Middle frontal gyrus (tissue), 1 donor: Measurements from ENCODE around the gene DYNLT1.
"Not testable (repeated sequence)": the region's sequence is repeated elsewhere in the genome, so short reads cannot be mapped to it uniquely, and the experiment has no call there.

Experiments used
- DNase-seq: peaks from one replicate; pipeline ENCODE4 v3.0.0-alpha.2; 2015; ENCODE audit warnings: low spot score; ENCODE audit errors: extremely low spot score

DYNLT1 gene

DNA sequence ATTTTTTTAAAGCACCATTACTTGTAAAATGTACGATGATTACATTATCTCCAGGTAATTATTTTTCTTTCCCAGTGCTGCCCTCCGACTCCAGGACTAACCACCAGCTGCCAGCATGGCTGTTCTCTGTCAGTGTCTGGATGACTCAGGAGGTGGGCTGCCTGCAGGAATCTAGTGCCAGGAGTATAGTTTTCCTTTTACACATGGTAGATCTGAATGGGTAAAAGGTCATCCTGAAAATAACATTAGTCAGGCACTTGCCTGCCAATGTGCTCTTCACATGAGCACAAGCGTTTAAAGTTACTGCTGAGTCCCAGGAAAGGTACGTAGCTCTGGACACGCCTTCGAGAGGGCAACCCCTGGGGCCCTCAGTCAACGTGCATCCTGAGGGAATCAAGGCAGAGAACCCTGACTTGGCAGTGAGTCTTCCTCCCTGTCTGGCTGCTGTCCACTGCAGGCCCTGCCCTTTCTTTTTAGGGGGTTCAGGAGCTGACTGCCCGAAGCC, 2.4 kb downstream of the DYNLT1 start:
- DNase-seq = no peak

GRCh38 chr6:158640519-158640918, 4.0 kb downstream of the DYNLT1 start:
- DNase-seq = no peak

- DNase-seq = no peak
Measured at GRCh38 chr6:158639056-158639455, 5.5 kb downstream of the DYNLT1 start.

- DNase-seq = no peak
Measured at GRCh38 chr6:158638324-158638854, 6.2 kb downstream of the DYNLT1 start.

- no peak for DNase-seq
Measured at GRCh38 chr6:158636778-158637177, 7.8 kb downstream of the DYNLT1 start.

GRCh38 chr6:158635427-158636073, 9.0 kb downstream of the DYNLT1 start:
- no peak for DNase-seq

- no peak for DNase-seq
Measured at GRCh38 chr6:158634695-158635426, 9.7 kb downstream of the DYNLT1 start.

DNA sequence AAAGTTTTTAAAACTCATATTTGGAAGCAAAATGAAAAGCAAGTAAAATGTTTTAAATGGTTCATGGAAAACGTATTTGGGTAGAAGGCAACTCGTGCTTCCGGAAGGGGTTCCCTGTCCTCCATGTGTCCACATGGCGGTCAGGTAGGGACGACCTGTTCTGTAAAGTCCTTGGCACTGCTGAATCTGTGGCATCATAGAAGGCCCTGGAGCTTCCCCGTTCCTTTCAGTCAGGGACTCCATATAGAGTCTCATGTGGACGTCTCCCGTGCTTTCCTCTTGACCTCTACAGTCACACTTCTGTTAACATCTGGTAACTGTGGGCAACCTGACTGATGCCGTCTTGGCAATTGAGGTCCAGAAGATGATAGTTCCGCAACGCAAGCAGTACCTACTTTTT, 11.4 kb downstream of the DYNLT1 start:
- no peak for DNase-seq

- DNase-seq = not testable (repeated sequence)
Measured at GRCh38 chr6:158632538-158633119, 11.9 kb downstream of the DYNLT1 start.

- DNase-seq = no peak
Measured at GRCh38 chr6:158631678-158632537, 12.6 kb downstream of the DYNLT1 start.

DNA sequence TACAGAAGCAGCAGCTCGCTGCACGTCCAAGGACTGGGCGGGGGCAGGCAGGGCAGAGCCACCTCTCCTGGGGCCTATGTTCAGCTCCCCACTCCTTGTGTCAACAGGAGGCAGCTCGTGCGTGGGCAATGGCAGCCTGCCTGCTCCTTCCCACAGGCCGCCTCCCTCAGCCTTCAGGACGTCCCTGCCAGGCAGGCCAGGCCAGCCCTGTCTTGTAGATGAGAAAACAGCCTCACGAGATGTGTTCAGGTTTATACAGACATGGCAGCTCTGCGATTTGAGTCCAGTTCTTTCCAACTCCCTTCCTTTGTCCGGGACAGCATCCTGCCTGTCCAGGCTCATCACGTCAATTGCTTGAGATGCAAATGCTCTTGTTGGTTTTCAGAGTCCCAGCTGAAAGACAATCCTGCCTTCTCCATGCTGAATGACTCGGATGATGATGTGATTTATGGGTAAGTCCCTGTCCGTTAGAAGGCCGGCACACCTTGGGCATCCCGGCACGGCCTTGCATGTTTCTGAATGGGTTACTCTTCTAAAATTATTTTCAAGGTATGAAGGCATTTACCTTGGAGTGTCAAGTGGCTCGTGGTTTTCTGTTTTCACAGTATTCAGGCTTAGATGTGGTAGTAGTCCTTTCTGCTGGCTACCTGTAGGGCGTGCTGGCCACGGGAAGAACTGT, 13.5 kb downstream of the DYNLT1 start:
- DNase-seq = no peak

- DNase-seq = no peak
Measured at GRCh38 chr6:158629367-158630221, 14.9 kb downstream of the DYNLT1 start.

- no peak for DNase-seq
Measured at GRCh38 chr6:158628542-158628941, 16.0 kb downstream of the DYNLT1 start.

DNA sequence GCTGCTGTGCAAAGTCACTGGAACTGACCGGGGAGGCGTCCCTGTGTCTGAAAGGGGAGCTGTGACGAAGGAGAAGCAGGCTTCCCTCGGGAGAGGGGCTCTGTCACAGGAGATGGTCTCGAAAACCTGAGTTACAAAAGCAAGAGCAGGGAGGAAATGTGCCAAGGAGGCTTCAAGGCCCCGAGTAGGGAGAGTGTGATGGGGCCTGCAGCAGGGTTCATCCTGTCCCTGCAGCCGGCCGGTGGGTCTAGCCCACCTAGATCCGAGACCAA, 16.7 kb downstream of the DYNLT1 start:
- DNase-seq = no peak

- DNase-seq = no peak
Measured at GRCh38 chr6:158627168-158627939, 17.2 kb downstream of the DYNLT1 start.

GRCh38 chr6:158626360-158627167, 18.0 kb downstream of the DYNLT1 start:
- DNase-seq = no peak

GRCh38 chr6:158625881-158626305, 18.6 kb downstream of the DYNLT1 start:
- DNase-seq = no peak
